IPS-20b (cell line): ENCODE results near the gene XAGE5.
"Not testable (repeated sequence)": the region's sequence is repeated elsewhere in the genome, so short reads cannot be mapped to it uniquely, and the experiment has no call there.

ENCODE experiments used
- H3K27ac ChIP-seq: one replicate; pipeline ENCODE4 v1.5.1; 2013; ENCODE audit warnings: low read length
- H3K27me3 ChIP-seq: 2 replicates; pipeline ENCODE4 v1.6.1; 2013; ENCODE audit warnings: mild to moderate bottlenecking, low read length, inconsistent platforms; ENCODE audit not compliant: insufficient read depth
- H3K36me3 ChIP-seq: 2 replicates; pipeline ENCODE4 v1.6.1; 2013; ENCODE audit warnings: low read depth, mild to moderate bottlenecking, inconsistent platforms, low read length, moderate library complexity; ENCODE audit not compliant: insufficient read depth
- H3K4me1 ChIP-seq: 2 replicates; pipeline ENCODE4 v1.6.1; 2013; ENCODE audit warnings: mild to moderate bottlenecking, control low read depth, inconsistent platforms, low read length, moderate library complexity; ENCODE audit not compliant: insufficient read depth
- H3K4me3 ChIP-seq: 2 replicates; pipeline ENCODE4 v1.5.1; 2013; ENCODE audit warnings: mild to moderate bottlenecking, low read length, inconsistent platforms
- H3K9ac ChIP-seq: 2 replicates; pipeline ENCODE4 v1.6.1; 2013; ENCODE audit warnings: low read depth, mild to moderate bottlenecking, inconsistent platforms, low read length, moderate library complexity
- H3K9me3 ChIP-seq: 2 replicates; pipeline ENCODE4 v1.6.1; 2013; ENCODE audit warnings: mild to moderate bottlenecking, low read depth, low read length, inconsistent platforms; ENCODE audit not compliant: insufficient read depth

Gene XAGE5

DNA sequence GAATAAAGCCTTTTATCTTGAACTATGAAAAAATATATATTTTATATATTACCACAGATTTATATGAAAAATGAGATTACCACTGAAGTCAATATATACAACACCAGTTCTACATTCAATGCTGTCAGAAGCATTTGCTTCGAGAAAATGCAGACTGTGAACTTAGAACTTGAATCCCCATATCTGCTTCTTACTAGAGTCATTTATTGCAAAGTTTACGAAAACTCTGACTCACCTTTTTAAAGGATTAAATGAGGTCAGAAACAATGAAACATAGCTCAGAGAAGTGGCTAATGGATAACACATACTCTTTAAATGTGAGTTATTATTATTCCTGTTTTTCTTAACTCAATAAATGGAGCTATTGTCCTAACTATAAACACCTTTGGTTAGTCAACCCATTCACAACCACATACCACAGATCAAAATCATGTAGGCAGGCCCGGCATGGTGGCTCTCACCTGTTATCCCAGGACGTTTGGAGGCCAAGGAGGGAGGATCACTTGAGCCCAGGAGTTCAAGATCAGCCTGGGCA lies 46.0 kb downstream of the XAGE5 start:
- not testable (repeated sequence) for H3K9ac ChIP-seq, H3K27ac ChIP-seq, H3K27me3 ChIP-seq, H3K4me1 ChIP-seq, H3K36me3 ChIP-seq, H3K4me3 ChIP-seq, H3K9me3 ChIP-seq

DNA sequence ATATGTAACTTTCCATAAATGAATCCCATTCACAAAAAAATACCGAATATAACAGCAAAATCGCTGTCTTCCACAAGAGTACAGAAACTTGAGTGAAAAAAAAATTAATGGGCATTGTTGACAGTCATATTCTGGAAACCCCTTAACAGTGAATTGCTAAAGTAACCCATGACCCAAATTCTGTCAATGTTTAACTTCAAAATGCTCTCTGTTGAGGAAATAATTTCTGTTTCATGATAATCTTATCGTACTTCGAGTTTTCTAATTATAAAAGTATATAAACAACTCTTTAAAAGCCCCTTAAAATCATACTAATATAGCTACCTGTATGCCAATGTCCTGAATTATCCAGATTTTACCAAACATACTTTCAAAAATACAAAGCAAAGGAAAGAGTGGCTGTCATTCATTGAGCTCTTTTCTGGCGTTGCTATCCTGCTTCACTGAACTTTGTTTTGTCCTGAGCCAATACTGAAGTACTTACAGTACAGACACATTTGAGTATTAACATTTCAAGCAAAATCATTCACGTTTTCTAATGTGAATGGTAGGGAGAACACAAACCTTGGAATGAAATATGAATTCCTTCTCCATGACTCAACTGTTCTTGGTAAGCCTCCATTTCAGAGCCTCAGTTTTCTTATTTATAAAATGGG lies 54.4 kb downstream of the XAGE5 start:
- no peaks in the 10 kb centered on the region for H3K27me3 ChIP-seq
- no peaks in the 10 kb centered on the region for H3K36me3 ChIP-seq

More for the DNA sequence above, 54.4 kb downstream of the XAGE5 start:
- H3K4me3 ChIP-seq: no peak overlapping the region
- H3K9me3 ChIP-seq: no peaks in the 10 kb centered on the region
- no peak overlapping the region for H3K27ac ChIP-seq
- no peaks in the 10 kb centered on the region for H3K4me1 ChIP-seq
- no peak overlapping the region for H3K9ac ChIP-seq
